K562 (cell line): ENCODE data around the gene HRH1. TPM values are rescaled to one million over a fixed set of nuclear protein-coding genes. Genes with fewer than 3 reads are reported as not detected.

ENCODE experiments used
- ATAC-seq: fragments of 200-7000 bp; cut with Tn5 transposase; 3 replicates; pipeline ENCODE4 v1.9.1; 2020; ENCODE audit warnings: moderate library complexity
- BruUV-seq: library from RNA; stranded (reverse); fragments of 400-500 nt; replicated peaks from 2 replicates; lab custom pipeline; 2021; lab: Mats Ljungman, UMichigan
- CTCF ChIA-PET: fragments of 300-600 bp; formaldehyde crosslinking; extraction: SDS; loops from one replicate; lab custom pipeline; 2021; ENCODE audit warnings: low intra/inter-chr PET ratio; lab: Yijun Ruan, JAX
- POLR2A ChIA-PET: fragments of 300-600, 350-650 bp; sonication (Branson Sonifier 250); formaldehyde crosslinking; extraction: SDS; loops from one replicate; lab custom pipeline; 2021; ENCODE audit warnings: antibody characterized with exemption, inconsistent platforms; lab: Yijun Ruan, JAX
- DNase-seq, 4 experiments: peaks; one replicate each; pipeline versions ENCODE4 v3.0.0 to v3.0.0-alpha.2; 2011 to 2018; ENCODE audit warnings: low spot score in 3 of 4, mixed read lengths in 3 of 4; ENCODE audit errors: extremely low read depth in 1 of 4
- FAIRE-seq: peaks from 2 replicates; lab custom pipeline; 2011; peaks lifted over from hg19 to GRCh38; lab: Jason Lieb, UNC
- H2AFZ ChIP-seq: 2 replicates; pipeline ENCODE4 v1.6.0; 2011; ENCODE audit warnings: low read depth, low read length, control low read depth, inconsistent platforms
- H3K27ac ChIP-seq: fragments of 200-600 bp; 3 replicates; pipeline ENCODE4 v1.8.0; 2011; ENCODE audit warnings: low read depth, mild to moderate bottlenecking, control low read depth, inconsistent platforms, low read length, moderate library complexity, mixed read lengths; ENCODE audit errors: extremely low read depth
- H3K27me3 ChIP-seq, 2 experiments: fragments of 300-600 bp in 1 of 2; 2 replicates in 1 of 2; 3 replicates in 1 of 2; pipeline versions ENCODE4 v1.6.0 to v1.8.0; 2011; ENCODE audit warnings: inconsistent platforms in 2 of 2, low read length in 2 of 2, mild to moderate bottlenecking in 1 of 2, mixed read lengths in 1 of 2, moderate library complexity in 1 of 2; ENCODE audit not compliant: control insufficient read depth in 2 of 2, insufficient read depth in 2 of 2
- H3K36me3 ChIP-seq: fragments of 300-600 bp; 3 replicates; pipeline ENCODE4 v1.8.0; 2011; ENCODE audit warnings: mild to moderate bottlenecking, low read length, inconsistent platforms; ENCODE audit not compliant: control insufficient read depth, insufficient read depth
- H3K4me1 ChIP-seq, 2 experiments: fragments of 200-600 bp in 1 of 2; replicated peaks in 1 of 2; 2 replicates in 1 of 2; 3 replicates in 1 of 2; pipeline versions ENCODE4 v1.5.1 to v1.8.0; 2011; ENCODE audit warnings: inconsistent platforms in 2 of 2, low read length in 2 of 2, mild to moderate bottlenecking in 1 of 2, mixed read lengths in 1 of 2, moderate library complexity in 1 of 2; ENCODE audit not compliant: control insufficient read depth in 2 of 2, insufficient read depth in 2 of 2
- H3K4me2 ChIP-seq: 2 replicates; pipeline ENCODE4 v1.6.1; 2011; ENCODE audit warnings: low read length, control low read depth, inconsistent platforms, mixed read lengths; ENCODE audit not compliant: insufficient read depth
- H3K4me3 ChIP-seq: fragments of 200-600 bp; sonication (generic), shearing (Covaris generic); 2 replicates; pipeline ENCODE4 v1.5.1; 2016; ENCODE audit warnings: control low read depth, inconsistent platforms
- H3K79me2 ChIP-seq: fragments of 200-600 bp; 3 replicates; pipeline ENCODE4 v1.8.0; 2011; ENCODE audit warnings: low read length, inconsistent platforms; ENCODE audit not compliant: control insufficient read depth, insufficient read depth
- H3K9ac ChIP-seq, 2 experiments: 2 replicates each; pipeline versions ENCODE4 v1.6.0 to v1.6.1; 2011; ENCODE audit warnings: low read depth in 2 of 2, low read length in 2 of 2, control low read depth in 1 of 2, inconsistent platforms in 1 of 2, mild to moderate bottlenecking in 1 of 2, mixed read lengths in 1 of 2; ENCODE audit not compliant: insufficient read depth in 1 of 2
- H3K9me1 ChIP-seq: one replicate; pipeline ENCODE4 v1.6.0; 2011; ENCODE audit warnings: inconsistent platforms, mild to moderate bottlenecking, low read length, moderate library complexity; ENCODE audit not compliant: control insufficient read depth, insufficient read depth
- H3K9me3 ChIP-seq: replicated peaks from 2 replicates; pipeline ENCODE4 v1.5.1; 2011; ENCODE audit warnings: low read depth, low read length, inconsistent platforms; ENCODE audit not compliant: control insufficient read depth, insufficient read depth
- H4K20me1 ChIP-seq: replicated peaks from 2 replicates; pipeline ENCODE4 v1.6.1; 2011; ENCODE audit warnings: low read length, inconsistent platforms, mixed read lengths; ENCODE audit not compliant: control insufficient read depth, insufficient read depth
- ATF4 ChIP-seq: fragments of 450-650 bp; formaldehyde crosslinking; IDR thresholded peaks from 2 replicates; pipeline ENCODE4 v1.4.0; 2022; ENCODE audit warnings: mild to moderate bottlenecking, moderate library complexity
- CLOCK ChIP-seq: fragments of 250-450 bp; sonication (Bioruptor Pico); IDR thresholded peaks from 2 replicates; pipeline ENCODE4 v1.4.0; 2020; ENCODE audit warnings: mild to moderate bottlenecking, moderate library complexity, borderline replicate concordance
- ELF4 ChIP-seq: fragments of 450-650 bp; formaldehyde crosslinking; IDR thresholded peaks from 2 replicates; pipeline ENCODE4 v1.4.0; 2022; ENCODE audit warnings: missing genetic modification characterization
- MAX ChIP-seq: sonication (generic); formaldehyde crosslinking; IDR thresholded peaks from 2 replicates; pipeline ENCODE4 v1.9.0; 2022; ENCODE audit warnings: mild to moderate bottlenecking, missing genetic modification reagents
- NCOR1 ChIP-seq: fragments of 450-650 bp; IDR thresholded peaks from 2 replicates; pipeline ENCODE4 v1.6.1; 2016; ENCODE audit warnings: mild to moderate bottlenecking, moderate library complexity
- PHTF2 ChIP-seq: fragments of 250-450 bp; sonication (Bioruptor Pico); IDR thresholded peaks from 2 replicates; pipeline ENCODE4 v1.5.0; 2021; ENCODE audit warnings: mild to moderate bottlenecking
- RFX1 ChIP-seq: fragments of 450-650 bp; IDR thresholded peaks from 2 replicates; pipeline ENCODE4 v1.6.1; 2016; ENCODE audit warnings: mild to moderate bottlenecking, moderate library complexity
- ZNF165 ChIP-seq: fragments of 250-450 bp; sonication (Bioruptor Pico); IDR thresholded peaks from 2 replicates; pipeline ENCODE4 v1.4.0; 2020; ENCODE audit warnings: borderline replicate concordance
- ZNF253 ChIP-seq: fragments of 250-450 bp; sonication (Bioruptor Pico); conservative IDR thresholded peaks from 2 replicates; pipeline ENCODE4 v1.6.1; 2021; ENCODE audit warnings: mild to moderate bottlenecking
- WGBS: fragments of 100-300 bp; shearing (Covaris generic); methylation state at CpG from one replicate; pipeline ENCODE4 v1.1.6; 2016; ENCODE audit warnings: low coverage, mixed read lengths; ENCODE audit not compliant: insufficient coverage; ENCODE audit errors: missing lambda C conversion rate; 5-methylcytosine and 5-hydroxymethylcytosine counted together
- in situ Hi-C: fragments of 300-500 bp; cut with MboI; formaldehyde crosslinking; loops from 4 replicates; pipeline ENCODE4 v1.15.0; 2018; ENCODE audit warnings: inconsistent platforms, mixed read lengths
- intact Hi-C: fragments of 100-400 bp; cut with micrococcal nuclease; formaldehyde crosslinking; loops from 2 replicates; pipeline ENCODE4 v1.14.2; 2022
- polyA plus RNA-seq, 8 experiments: library from polyadenylated mRNA; depleted of rRNA in 4 of 8; stranded (reverse) in 5 of 8; unstranded in 3 of 8; fragments of >200 nt; fragmentation: Nextera tagmentation in 2 of 8; fragmentation: Illumina TruSeq in 1 of 8; extraction: Ambion mirVana in 2 of 8; extraction: Trizol in 1 of 8; gene quantifications; 2 replicates each; pipeline versions ENCODE4 v1.2.1 to v1.2.3, GENCODE V29; 2011 to 2014; ENCODE audit warnings: inconsistent platforms in 1 of 8, missing spikeins in 1 of 8
- total RNA-seq, 7 experiments: library from RNA; depleted of rRNA in 6 of 7; stranded (reverse); fragments of >200 nt in 6 of 7; fragmentation: Illumina TruSeq in 2 of 7; extraction: Trizol in 2 of 7; gene quantifications; 2 replicates each; pipeline versions ENCODE4 v1.2.1 to v1.2.3, GENCODE V29; 2011 to 2021; ENCODE audit warnings: low replicate concordance in 1 of 7

Gene HRH1
- total and polyA plus RNA-seq, 9 of the 15 experiments (the other 6 are each of a cell fraction or from before 2014, with no cell fraction given): 0.03 to 0.15 (median 0.06) TPM; not detected in 1

GRCh38 chr3:11238880-11239279, 84.6 kb downstream of the HRH1 start (continued):
- TF ChIP-seq CLOCK (CRISPR knock-in tag) (no peak), ATF4 (no peak), NCOR1 (no peak), ZNF165 (CRISPR knock-in tag) (no peak), RFX1 (no peak), PHTF2 (CRISPR knock-in tag) (no peak)

GRCh38 chr3:11239796-11240195, 85.5 kb downstream of the HRH1 start:
- DNase-seq (no peak), ATAC-seq (no peak), FAIRE-seq (no peak)
- Histone ChIP-seq H3K79me2 (no peaks in the 10 kb centered on the region), H2AFZ (no peak overlapping the region), H3K27ac (no peak overlapping the region), H3K4me3 (no peak overlapping the region), H3K9ac (no peak overlapping the region), H3K27me3 (peaks cover 3 to 7% of the 10 kb centered on the region in 2 experiments; a peak in 3 of 5 replicates), H3K4me2 (no peak overlapping the region), H3K9me1 (no peaks in the 10 kb centered on the region), H3K4me1 (no peaks in the 10 kb centered on the region), H3K36me3 (no peaks in the 10 kb centered on the region), H4K20me1 (no peaks in the 10 kb centered on the region), H3K9me3 (no peaks in the 10 kb centered on the region)
- WGBS: 0% methylated on average over 1 of the region's 1 CpG
- BruUV-seq: no TSS peak
- POLR2A ChIA-PET: interaction anchor here (0.9 kb wide), 1 partner anchor 29 kb away, joined by 3 read pairs; no protein-coding TSS in a partner anchor
- TF ChIP-seq ELF4 (no peak), MAX (CRISPR knock-in tag) (no peak), ZNF253 (CRISPR knock-in tag) (no peak)
- in situ Hi-C loops: loop anchor here (5.0 kb wide), 1 partner anchor 413 kb away; no protein-coding TSS in a partner anchor
- CTCF ChIA-PET: no interaction called here
- intact Hi-C loops: no loop called here
